HepG2 (cell line): ENCODE results near the gene BEST2. TPM values are rescaled to one million over a fixed set of nuclear protein-coding genes. Genes with fewer than 3 reads are reported as not detected.

Source experiments
- ARID3A ChIP-seq: IDR thresholded peaks from 2 replicates; pipeline ENCODE4 v1.6.1; 2012; ENCODE audit warnings: low read depth, low read length, improper control_type of control experiment
- CTCF ChIP-seq: sonication (generic); formaldehyde crosslinking; IDR thresholded peaks from 2 replicates; pipeline ENCODE4 v1.5.0; 2020; ENCODE audit warnings: mild to moderate bottlenecking, missing genetic modification reagents, moderate library complexity
- DPF2 ChIP-seq: sonication (generic); formaldehyde crosslinking; IDR thresholded peaks from 2 replicates; pipeline ENCODE4 v1.4.0; 2020; ENCODE audit warnings: mild to moderate bottlenecking, low read depth, missing genetic modification reagents, borderline replicate concordance
- IKZF4 ChIP-seq: sonication (generic); formaldehyde crosslinking; IDR thresholded peaks from 2 replicates; pipeline ENCODE4 v1.5.1; 2020; ENCODE audit warnings: borderline replicate concordance, mild to moderate bottlenecking, low read depth, missing genetic modification reagents; ENCODE audit errors: not compliant biosample characterization
- KMT2A ChIP-seq: sonication (generic); formaldehyde crosslinking; IDR thresholded peaks from 2 replicates; pipeline ENCODE4 v1.4.0; 2020; ENCODE audit warnings: missing genetic modification reagents
- MNT ChIP-seq: fragments of 450-650 bp; IDR thresholded peaks from 2 replicates; pipeline ENCODE4 v1.6.1; 2016
- NFKB2 ChIP-seq: sonication (generic); formaldehyde crosslinking; IDR thresholded peaks from 2 replicates; pipeline ENCODE4 v1.4.0; 2020; ENCODE audit warnings: missing genetic modification reagents, borderline replicate concordance
- RXRB ChIP-seq: IDR thresholded peaks from 2 replicates; pipeline ENCODE4 v1.6.1; 2016; ENCODE audit warnings: borderline replicate concordance, missing genetic modification reagents, missing compliant biosample characterization
- SMAD1 ChIP-seq: sonication (generic); formaldehyde crosslinking; IDR thresholded peaks from 2 replicates; pipeline ENCODE4 v1.4.0; 2020; ENCODE audit warnings: missing genetic modification reagents, low read depth, mild to moderate bottlenecking, borderline replicate concordance
- TRIM22 ChIP-seq: fragments of 450-650 bp; IDR thresholded peaks from 2 replicates; pipeline ENCODE4 v1.6.1; 2017
- ZBTB1 ChIP-seq: sonication (generic); formaldehyde crosslinking; IDR thresholded peaks from 2 replicates; pipeline ENCODE4 v1.4.0; 2020; ENCODE audit warnings: missing genetic modification reagents, borderline replicate concordance
- ZC3H13 ChIP-seq: sonication (generic); formaldehyde crosslinking; IDR thresholded peaks from 2 replicates; pipeline ENCODE4 v1.8.1; 2023; ENCODE audit warnings: mild to moderate bottlenecking, missing genetic modification reagents, moderate library complexity
- ZC3H4 ChIP-seq: sonication (generic); formaldehyde crosslinking; IDR thresholded peaks from 2 replicates; pipeline ENCODE4 v1.4.0; 2020; ENCODE audit warnings: missing genetic modification reagents, borderline replicate concordance
- ZNF850 ChIP-seq: sonication (generic); formaldehyde crosslinking; conservative IDR thresholded peaks from 2 replicates; pipeline ENCODE4 v1.9.0; 2021; ENCODE audit warnings: mild to moderate bottlenecking, missing genetic modification reagents
- ZSCAN5A ChIP-seq: sonication (generic); formaldehyde crosslinking; IDR thresholded peaks from 2 replicates; pipeline ENCODE4 v1.8.0; 2022; ENCODE audit warnings: mild to moderate bottlenecking, missing genetic modification reagents, borderline replicate concordance
- ZZZ3 ChIP-seq: sonication (generic); formaldehyde crosslinking; IDR thresholded peaks from 2 replicates; pipeline ENCODE4 v1.4.0; 2020; ENCODE audit warnings: missing genetic modification reagents, mild to moderate bottlenecking, borderline replicate concordance
- polyA plus RNA-seq, 8 experiments: library from polyadenylated mRNA; depleted of rRNA in 3 of 8; stranded (reverse) in 7 of 8; unstranded in 1 of 8; fragments of >200 nt; fragmentation: Illumina TruSeq in 4 of 8; extraction: Trizol in 4 of 8; gene quantifications; 2 replicates each; pipeline versions ENCODE4 v1.2.1 to v1.2.3, GENCODE V29; 2011 to 2016; ENCODE audit warnings: low read depth in 4 of 8, missing spikeins in 1 of 8, mixed read lengths in 1 of 8; ENCODE audit not compliant: insufficient read depth in 1 of 8
- total RNA-seq, 5 experiments: library from RNA; depleted of rRNA; stranded (reverse); fragments of >200 nt; fragmentation: Illumina TruSeq; extraction: Trizol; gene quantifications; 2 replicates each; pipeline ENCODE4 v1.2.3, GENCODE V29; 2016; ENCODE audit warnings: low read depth in 1 of 5

BEST2 gene
- total and polyA plus RNA-seq, 2 of the 13 experiments (the other 11 are each of a cell fraction or from before 2014, with no cell fraction given), result not detected

- no peak for TF ChIP-seq DPF2 (CRISPR knock-in tag)
- TF ChIP-seq ARID3A, result no peak
- TF ChIP-seq ZC3H4 (CRISPR knock-in tag), result no peak
- TF ChIP-seq ZNF850, result no peak
- 0 out of 2 replicates have a peak, but pooled peaks have one; percentile 23 for TF ChIP-seq KMT2A (CRISPR knock-in tag)
- peak; percentile 35; the same call in 1 of the 2 replicates for TF ChIP-seq ZZZ3 (CRISPR knock-in tag)
- no peak for TF ChIP-seq ZSCAN5A (CRISPR knock-in tag)
- no peak for TF ChIP-seq IKZF4 (CRISPR knock-in tag)
- TF ChIP-seq CTCF, result no peak
- no peak for TF ChIP-seq RXRB
- no peak for TF ChIP-seq SMAD1 (CRISPR knock-in tag)
- TF ChIP-seq MNT, result peak; percentile 36; the same call in 1 of the 2 replicates
- TF ChIP-seq TRIM22, result no peak
- TF ChIP-seq ZC3H13, result 0 out of 2 replicates have a peak, but pooled peaks have one; percentile 14
- TF ChIP-seq ZBTB1 (CRISPR knock-in tag), result no peak
- peak; percentile 55; the same call in 1 of the 2 replicates for TF ChIP-seq NFKB2
These were observed 14.4 kb upstream of the BEST2 start, which contains the start of gene GET3 (continued) for GRCh38 chr19:12736995-12737834.
